ENCODE measurements around the gene CYP27C1. TPM values are rescaled to one million over a fixed set of nuclear protein-coding genes. Genes with fewer than 3 reads are reported as not detected.

CYP27C1 gene
- total and polyA plus RNA-seq, 10 of the 15 experiments (the other 5 are each of a cell fraction or from before 2014, with no cell fraction given) = not detected

- TF ChIP-seq, protein P1, sequence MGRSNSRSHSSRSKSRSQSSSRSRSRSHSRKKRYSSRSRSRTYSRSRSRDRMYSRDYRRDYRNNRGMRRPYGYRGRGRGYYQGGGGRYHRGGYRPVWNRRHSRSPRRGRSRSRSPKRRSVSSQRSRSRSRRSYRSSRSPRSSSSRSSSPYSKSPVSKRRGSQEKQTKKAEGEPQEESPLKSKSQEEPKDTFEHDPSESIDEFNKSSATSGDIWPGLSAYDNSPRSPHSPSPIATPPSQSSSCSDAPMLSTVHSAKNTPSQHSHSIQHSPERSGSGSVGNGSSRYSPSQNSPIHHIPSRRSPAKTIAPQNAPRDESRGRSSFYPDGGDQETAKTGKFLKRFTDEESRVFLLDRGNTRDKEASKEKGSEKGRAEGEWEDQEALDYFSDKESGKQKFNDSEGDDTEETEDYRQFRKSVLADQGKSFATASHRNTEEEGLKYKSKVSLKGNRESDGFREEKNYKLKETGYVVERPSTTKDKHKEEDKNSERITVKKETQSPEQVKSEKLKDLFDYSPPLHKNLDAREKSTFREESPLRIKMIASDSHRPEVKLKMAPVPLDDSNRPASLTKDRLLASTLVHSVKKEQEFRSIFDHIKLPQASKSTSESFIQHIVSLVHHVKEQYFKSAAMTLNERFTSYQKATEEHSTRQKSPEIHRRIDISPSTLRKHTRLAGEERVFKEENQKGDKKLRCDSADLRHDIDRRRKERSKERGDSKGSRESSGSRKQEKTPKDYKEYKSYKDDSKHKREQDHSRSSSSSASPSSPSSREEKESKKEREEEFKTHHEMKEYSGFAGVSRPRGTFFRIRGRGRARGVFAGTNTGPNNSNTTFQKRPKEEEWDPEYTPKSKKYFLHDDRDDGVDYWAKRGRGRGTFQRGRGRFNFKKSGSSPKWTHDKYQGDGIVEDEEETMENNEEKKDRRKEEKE (IDR thresholded peaks at IDR 0.05) = no peak
- TF ChIP-seq RUNX3 (IDR thresholded peaks at IDR 0.05; ENCODE audit: low read length) (no peak), RB1 (IDR thresholded peaks at IDR 0.05; ENCODE audit: borderline replicate concordance) (no peak), KDM1A (IDR thresholded peaks at IDR 0.05; ENCODE audit: borderline replicate concordance) (no peak), NRF1 (conservative IDR thresholded peaks at IDR 0.05; ENCODE audit: low read depth, low read length) (no peak)
- TF ChIP-seq, protein P2, sequence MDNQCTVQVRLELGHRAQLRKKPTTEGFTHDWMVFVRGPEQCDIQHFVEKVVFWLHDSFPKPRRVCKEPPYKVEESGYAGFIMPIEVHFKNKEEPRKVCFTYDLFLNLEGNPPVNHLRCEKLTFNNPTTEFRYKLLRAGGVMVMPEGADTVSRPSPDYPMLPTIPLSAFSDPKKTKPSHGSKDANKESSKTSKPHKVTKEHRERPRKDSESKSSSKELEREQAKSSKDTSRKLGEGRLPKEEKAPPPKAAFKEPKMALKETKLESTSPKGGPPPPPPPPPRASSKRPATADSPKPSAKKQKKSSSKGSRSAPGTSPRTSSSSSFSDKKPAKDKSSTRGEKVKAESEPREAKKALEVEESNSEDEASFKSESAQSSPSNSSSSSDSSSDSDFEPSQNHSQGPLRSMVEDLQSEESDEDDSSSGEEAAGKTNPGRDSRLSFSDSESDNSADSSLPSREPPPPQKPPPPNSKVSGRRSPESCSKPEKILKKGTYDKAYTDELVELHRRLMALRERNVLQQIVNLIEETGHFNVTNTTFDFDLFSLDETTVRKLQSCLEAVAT (IDR thresholded peaks at IDR 0.05) = no peak
These were observed 13.6 kb upstream of the CYP27C1 start (continued) for GRCh38 chr2:127233710-127234109.

GRCh38 chr2:127231130-127231865 lies 11.2 kb upstream of the CYP27C1 start:
- intact Hi-C loops (cut with micrococcal nuclease; ENCODE audit: unreplicated experiment) = no loop called here
- no peaks in the 10 kb centered on the region for H3K36me3 ChIP-seq (ENCODE audit: control insufficient read depth in 2 of 2, insufficient read depth in 2 of 2, low read length in 1 of 2)
- no TSS peak for BruUV-seq (replicated peaks)
- H2AFZ ChIP-seq (ENCODE audit: control insufficient read depth, low read depth, low read length) = no peak overlapping the region
- no peak overlapping the region for H3K4me3 ChIP-seq
- no peaks in the 10 kb centered on the region for H4K20me1 ChIP-seq (ENCODE audit: control insufficient read depth, insufficient read depth)
- 54% methylated on average over 6 of the region's 6 CpGs for WGBS (ENCODE audit: insufficient coverage, insufficient replicate concordance, low lambda C conversion rate, missing lambda C conversion rate)
- in situ Hi-C loops (cut with MboI) = no loop called here
- CTCF ChIA-PET = interaction anchor here (0.7 to 1.2 kb wide), 2 partner anchors 30 to 281 kb away, joined by 3 read pairs; no protein-coding TSS in a partner anchor
- POLR2A ChIA-PET = no interaction called here
- H3K79me2 ChIP-seq (ENCODE audit: control insufficient read depth, insufficient read depth, low read length) = no peaks in the 10 kb centered on the region
- FAIRE-seq (no peak), DNase-seq (ENCODE audit: low read depth, low spot score) (no peak), ATAC-seq (no peak)
- RAD21 ChIA-PET (ENCODE audit: unreplicated experiment) = no interaction called here
- no peaks in the 10 kb centered on the region for H3K9me3 ChIP-seq (replicated peaks; ENCODE audit: control insufficient read depth, insufficient read depth, low read length)
- H3K27me3 ChIP-seq (replicated peaks in 1 of 2; ENCODE audit: control insufficient read depth in 2 of 2, insufficient read depth in 2 of 2, low read length in 1 of 2) = no peaks in the 10 kb centered on the region
- SMC1A ChIA-PET (ENCODE audit: uncharacterized antibody, unreplicated experiment) = interaction anchor here (1.2 kb wide), 1 partner anchor 34 kb away, joined by 3 read pairs; no protein-coding TSS in a partner anchor
- no peaks in the 10 kb centered on the region for H3K4me1 ChIP-seq (ENCODE audit: control insufficient read depth, insufficient read depth, low read length)
- no peak overlapping the region for H3K4me2 ChIP-seq (ENCODE audit: control insufficient read depth, insufficient read depth)
- no peak overlapping the region for H3K9ac ChIP-seq (ENCODE audit: control insufficient read depth, insufficient read depth, low read length)
- H3K27ac ChIP-seq (ENCODE audit: control insufficient read depth, insufficient read depth) = no peak overlapping the region
- TF ChIP-seq ELK1 (IDR thresholded peaks at IDR 0.05; ENCODE audit: low read depth, low read length) (no peak), HDAC6 (IDR thresholded peaks at IDR 0.05; ENCODE audit: unreplicated experiment) (no peak), SMC3 (IDR thresholded peaks at IDR 0.05; ENCODE audit: borderline replicate concordance, low read length) (no peak), USF2 (IDR thresholded peaks at IDR 0.05; ENCODE audit: borderline replicate concordance, low read depth, low read length) (no peak), RAD51 (IDR thresholded peaks at IDR 0.05) (no peak), MEF2A (IDR thresholded peaks at IDR 0.05; ENCODE audit: insufficient read depth, low read depth, low read length) (no peak), HSF1 (IDR thresholded peaks at IDR 0.05; ENCODE audit: low read depth, low read length) (no peak), CHD4 (IDR thresholded peaks at IDR 0.05) (no peak), NRF1 (conservative IDR thresholded peaks at IDR 0.05; ENCODE audit: low read depth, low read length) (no peak)
